SU-DHL-6 (cell line): ENCODE data around the gene CSNK2B.

ENCODE experiments used
- CTCF ChIP-seq: fragments of 200-600 bp; sonication (generic); IDR thresholded peaks from one replicate; pipeline ENCODE4 v1.5.1; 2017; ENCODE audit warnings: antibody characterized with exemption, mild to moderate bottlenecking, low read length, moderate library complexity; ENCODE audit not compliant: insufficient read depth, poor library complexity, severe bottlenecking
- EZH2phosphoT487 ChIP-seq: fragments of 200-600 bp; sonication (generic), shearing (Covaris generic); conservative IDR thresholded peaks from 2 replicates; pipeline ENCODE4 v1.6.1; 2018; ENCODE audit warnings: mild to moderate bottlenecking, antibody characterized with exemption, low read length, moderate library complexity, mixed read lengths

GRCh38 chr6:31640612-31641011 lies 25.3 kb upstream of the CSNK2B start:
- no peak for TF ChIP-seq CTCF
- TF ChIP-seq EZH2phosphoT487 = no peak
